Ishikawa (cell line): Measurements from ENCODE around the gene GPR37.

Experiments used
- CEBPB ChIP-seq: IDR thresholded peaks from 2 replicates; pipeline ENCODE4 v1.6.1; 2012
- CREB1 ChIP-seq: IDR thresholded peaks from 2 replicates; pipeline ENCODE4 v1.6.1; 2012; ENCODE audit warnings: low read depth
- EGR1 ChIP-seq: IDR thresholded peaks from 2 replicates; pipeline ENCODE4 v1.6.1; 2012
- EP300 ChIP-seq: IDR thresholded peaks from 2 replicates; pipeline ENCODE4 v1.6.1; 2012; ENCODE audit warnings: borderline replicate concordance
- FOXM1 ChIP-seq: IDR thresholded peaks from 2 replicates; pipeline ENCODE4 v1.6.1; 2012; ENCODE audit warnings: low read depth, borderline replicate concordance
- NFIC ChIP-seq: IDR thresholded peaks from 2 replicates; pipeline ENCODE4 v1.6.1; 2012
- RAD21 ChIP-seq: IDR thresholded peaks from 2 replicates; pipeline ENCODE4 v1.6.1; 2012; ENCODE audit warnings: low read depth
- TAF1 ChIP-seq: IDR thresholded peaks from 2 replicates; pipeline ENCODE4 v1.6.1; 2012; ENCODE audit warnings: low read depth, mild to moderate bottlenecking
- TCF12 ChIP-seq: IDR thresholded peaks from 2 replicates; pipeline ENCODE4 v1.6.1; 2012; ENCODE audit warnings: low read depth
- TEAD4 ChIP-seq: IDR thresholded peaks from 2 replicates; pipeline ENCODE4 v1.6.1; 2012
- YY1 ChIP-seq: IDR thresholded peaks from 2 replicates; pipeline ENCODE4 v1.6.1; 2012; ENCODE audit warnings: low read depth
- ZBTB7A ChIP-seq: IDR thresholded peaks from 2 replicates; pipeline ENCODE4 v1.6.1; 2012; ENCODE audit warnings: low read depth
- TF ChIP-seq, protein P1 (sequence below): IDR thresholded peaks from 2 replicates; pipeline ENCODE4 v1.6.1; 2012
- TF ChIP-seq, protein P2 (sequence below): IDR thresholded peaks from 2 replicates; pipeline ENCODE4 v1.6.1; 2012
- TF ChIP-seq, protein P3 (sequence below): IDR thresholded peaks from 2 replicates; pipeline ENCODE4 v1.6.1; 2012; ENCODE audit warnings: low read depth, mild to moderate bottlenecking

The GPR37 gene

DNA sequence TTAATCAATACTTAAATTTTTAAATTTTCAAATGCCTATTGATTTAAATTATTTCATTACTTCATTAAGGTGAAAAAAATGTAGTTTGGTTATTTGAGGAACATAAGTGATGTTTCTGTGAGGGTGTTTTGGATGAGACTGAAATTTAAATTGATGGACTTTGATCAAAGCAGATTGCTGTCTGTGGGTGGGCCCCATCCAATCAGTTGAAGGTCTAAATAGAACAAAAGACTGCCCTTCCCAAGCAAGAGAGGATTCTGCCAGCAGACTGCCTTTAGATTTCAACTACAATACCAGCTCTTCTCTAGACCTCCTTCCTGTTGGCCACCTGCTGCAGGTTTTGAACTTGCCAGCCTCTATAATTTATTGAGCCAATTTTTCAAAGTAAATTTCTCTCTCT lies 14.5 kb upstream of the GPR37 start:
- TF ChIP-seq TCF12, result no peak
- TF ChIP-seq, protein P1, sequence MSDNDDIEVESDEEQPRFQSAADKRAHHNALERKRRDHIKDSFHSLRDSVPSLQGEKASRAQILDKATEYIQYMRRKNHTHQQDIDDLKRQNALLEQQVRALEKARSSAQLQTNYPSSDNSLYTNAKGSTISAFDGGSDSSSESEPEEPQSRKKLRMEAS, result no peak
- no peak for TF ChIP-seq CREB1
- no peak for TF ChIP-seq NFIC
- TF ChIP-seq FOXM1, result no peak
- no peak for TF ChIP-seq YY1
- TF ChIP-seq, protein P2, sequence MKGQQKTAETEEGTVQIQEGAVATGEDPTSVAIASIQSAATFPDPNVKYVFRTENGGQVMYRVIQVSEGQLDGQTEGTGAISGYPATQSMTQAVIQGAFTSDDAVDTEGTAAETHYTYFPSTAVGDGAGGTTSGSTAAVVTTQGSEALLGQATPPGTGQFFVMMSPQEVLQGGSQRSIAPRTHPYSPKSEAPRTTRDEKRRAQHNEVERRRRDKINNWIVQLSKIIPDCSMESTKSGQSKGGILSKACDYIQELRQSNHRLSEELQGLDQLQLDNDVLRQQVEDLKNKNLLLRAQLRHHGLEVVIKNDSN, result no peak
- TF ChIP-seq RAD21, result no peak
- no peak for TF ChIP-seq TEAD4
- TF ChIP-seq CEBPB, result no peak
- TF ChIP-seq TAF1, result no peak
- no peak for TF ChIP-seq ZBTB7A
- TF ChIP-seq EGR1, result no peak
- TF ChIP-seq, protein P3, sequence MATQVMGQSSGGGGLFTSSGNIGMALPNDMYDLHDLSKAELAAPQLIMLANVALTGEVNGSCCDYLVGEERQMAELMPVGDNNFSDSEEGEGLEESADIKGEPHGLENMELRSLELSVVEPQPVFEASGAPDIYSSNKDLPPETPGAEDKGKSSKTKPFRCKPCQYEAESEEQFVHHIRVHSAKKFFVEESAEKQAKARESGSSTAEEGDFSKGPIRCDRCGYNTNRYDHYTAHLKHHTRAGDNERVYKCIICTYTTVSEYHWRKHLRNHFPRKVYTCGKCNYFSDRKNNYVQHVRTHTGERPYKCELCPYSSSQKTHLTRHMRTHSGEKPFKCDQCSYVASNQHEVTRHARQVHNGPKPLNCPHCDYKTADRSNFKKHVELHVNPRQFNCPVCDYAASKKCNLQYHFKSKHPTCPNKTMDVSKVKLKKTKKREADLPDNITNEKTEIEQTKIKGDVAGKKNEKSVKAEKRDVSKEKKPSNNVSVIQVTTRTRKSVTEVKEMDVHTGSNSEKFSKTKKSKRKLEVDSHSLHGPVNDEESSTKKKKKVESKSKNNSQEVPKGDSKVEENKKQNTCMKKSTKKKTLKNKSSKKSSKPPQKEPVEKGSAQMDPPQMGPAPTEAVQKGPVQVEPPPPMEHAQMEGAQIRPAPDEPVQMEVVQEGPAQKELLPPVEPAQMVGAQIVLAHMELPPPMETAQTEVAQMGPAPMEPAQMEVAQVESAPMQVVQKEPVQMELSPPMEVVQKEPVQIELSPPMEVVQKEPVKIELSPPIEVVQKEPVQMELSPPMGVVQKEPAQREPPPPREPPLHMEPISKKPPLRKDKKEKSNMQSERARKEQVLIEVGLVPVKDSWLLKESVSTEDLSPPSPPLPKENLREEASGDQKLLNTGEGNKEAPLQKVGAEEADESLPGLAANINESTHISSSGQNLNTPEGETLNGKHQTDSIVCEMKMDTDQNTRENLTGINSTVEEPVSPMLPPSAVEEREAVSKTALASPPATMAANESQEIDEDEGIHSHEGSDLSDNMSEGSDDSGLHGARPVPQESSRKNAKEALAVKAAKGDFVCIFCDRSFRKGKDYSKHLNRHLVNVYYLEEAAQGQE, result no peak
- TF ChIP-seq EP300, result no peak

DNA sequence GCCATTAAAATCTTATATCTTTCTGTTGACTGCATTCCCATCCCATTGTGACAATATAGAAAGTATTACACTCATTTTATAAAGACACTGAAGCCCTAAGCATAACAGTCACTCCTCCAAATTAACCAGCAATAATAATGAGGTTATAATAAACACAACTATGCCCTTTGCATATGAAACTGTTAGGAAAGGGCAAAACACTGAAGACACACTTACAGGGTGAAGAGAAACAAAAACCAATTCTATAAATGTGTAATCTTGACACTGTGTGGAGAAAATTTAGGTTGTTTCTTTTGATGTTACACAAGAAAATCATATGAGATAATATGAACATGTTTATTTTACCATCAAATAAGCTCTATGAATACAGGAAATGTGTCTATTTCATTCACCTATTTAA lies 14.0 kb upstream of the GPR37 start:
- TF ChIP-seq, protein P1, result no peak
- TF ChIP-seq, protein P3, result no peak
- TF ChIP-seq RAD21, result no peak

DNA sequence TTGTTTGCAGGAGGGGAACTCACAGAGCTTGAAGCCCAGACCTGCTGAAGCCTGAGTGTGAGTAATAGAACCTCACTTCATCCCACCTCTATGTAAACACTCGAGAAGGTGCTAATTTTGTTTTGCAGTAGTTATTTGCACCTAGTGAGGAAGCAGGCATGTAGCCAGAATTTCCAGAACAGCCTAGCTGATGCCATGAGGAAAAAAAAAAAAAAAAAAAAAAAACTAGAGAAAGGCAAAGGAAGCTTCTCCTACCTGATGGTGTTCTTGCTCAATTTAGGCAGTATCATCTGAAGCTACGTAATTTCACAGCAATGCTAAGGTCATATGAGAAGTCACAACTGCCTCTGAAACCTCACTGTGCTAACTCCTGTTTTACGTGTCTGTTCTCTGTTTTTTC lies 13.6 kb upstream of the GPR37 start:
- no peak for TF ChIP-seq YY1
- no peak for TF ChIP-seq CEBPB
- no peak for TF ChIP-seq FOXM1
- TF ChIP-seq, protein P3, result no peak

DNA sequence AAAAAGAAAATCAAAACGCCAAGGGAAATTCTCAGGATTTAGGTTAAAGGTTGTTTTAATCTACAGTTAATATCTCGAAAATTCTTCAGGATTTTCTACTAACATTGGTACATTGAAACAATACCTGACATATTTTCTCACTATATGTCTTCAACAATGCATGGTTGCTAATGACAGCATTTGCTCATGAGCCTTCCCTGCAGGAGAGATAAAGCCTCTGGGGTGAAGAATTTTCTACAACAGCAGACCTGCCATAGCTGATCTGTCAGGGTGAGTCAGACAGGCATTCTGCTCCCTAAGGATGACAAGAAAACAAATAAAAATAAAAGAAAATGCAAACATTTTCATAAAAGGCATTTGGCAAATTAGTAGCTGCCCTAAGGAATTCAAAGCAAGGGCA lies 11.7 kb upstream of the GPR37 start:
- TF ChIP-seq EGR1 (no peak), RAD21 (no peak), TCF12 (no peak), EP300 (no peak), ZBTB7A (no peak), YY1 (no peak)

DNA sequence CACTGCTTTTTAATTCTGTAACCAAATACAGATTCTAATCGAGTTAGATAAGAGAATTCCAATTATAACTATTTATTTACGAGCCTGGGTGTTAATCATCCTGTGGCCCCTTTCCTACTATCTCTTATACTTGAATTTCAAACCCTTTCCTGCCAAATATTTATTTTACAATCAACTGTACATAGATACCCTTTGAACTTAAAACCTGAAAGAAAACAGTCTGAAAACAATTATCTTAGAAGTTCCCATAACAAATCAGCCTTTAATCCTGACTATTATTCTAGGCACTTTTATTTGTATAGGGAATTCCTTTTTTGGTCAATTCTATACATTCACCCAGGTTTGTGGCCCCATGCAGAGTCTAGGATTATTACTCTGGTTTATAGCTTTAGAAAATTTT lies 10.6 kb upstream of the GPR37 start:
- TF ChIP-seq, protein P1, result no peak
- TF ChIP-seq EGR1 (no peak), TAF1 (no peak), TEAD4 (no peak), CREB1 (no peak), EP300 (no peak)
- TF ChIP-seq, protein P2, result no peak

DNA sequence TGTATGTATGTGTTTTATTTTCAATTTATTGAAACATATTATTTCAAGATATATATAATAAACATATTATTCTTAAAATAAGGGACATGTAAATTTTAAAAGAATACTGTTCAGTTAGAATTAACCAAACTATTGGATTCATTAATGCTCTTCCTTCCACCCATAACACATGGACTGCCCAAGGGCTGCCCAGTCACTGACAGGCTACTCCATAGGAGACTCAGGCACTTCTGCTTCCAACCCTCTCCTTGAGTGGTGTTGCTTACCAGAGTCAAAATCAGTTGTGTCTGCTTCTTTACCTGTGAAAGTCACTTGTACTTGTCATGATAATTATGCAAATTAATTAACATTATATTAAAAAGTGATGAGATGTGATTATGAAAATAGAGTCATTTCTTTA lies 9.8 kb upstream of the GPR37 start:
- no peak for TF ChIP-seq NFIC
